ENCODE data around the gene FAM53A.
"Not testable (repeated sequence)": the region's sequence is repeated elsewhere in the genome, so short reads cannot be mapped to it uniquely, and the experiment has no call there.

The FAM53A gene

GRCh38 chr4:1618438-1618837, 65.7 kb downstream of the FAM53A start:
- no peak for DNase-seq

- no peak for DNase-seq
Observed at GRCh38 chr4:1616557-1616930, 67.6 kb downstream of the FAM53A start.

GRCh38 chr4:1615786-1616556, 68.1 kb downstream of the FAM53A start:
- no peak for DNase-seq

GRCh38 chr4:1614854-1615595, 69.1 kb downstream of the FAM53A start:
- DNase-seq: no peak

GRCh38 chr4:1614502-1614853, 69.6 kb downstream of the FAM53A start:
- no peak for DNase-seq

GRCh38 chr4:1614049-1614448, 70.1 kb downstream of the FAM53A start:
- no peak for DNase-seq

- DNase-seq: no peak
Observed at GRCh38 chr4:1613099-1613495, 71.0 kb downstream of the FAM53A start.

GRCh38 chr4:1612278-1613098, 71.6 kb downstream of the FAM53A start:
- no peak for DNase-seq

GRCh38 chr4:1611501-1611870, 72.6 kb downstream of the FAM53A start:
- DNase-seq: no peak

GRCh38 chr4:1610791-1611500, 73.2 kb downstream of the FAM53A start:
- no peak for DNase-seq

GRCh38 chr4:1609901-1610790, 74.0 kb downstream of the FAM53A start:
- DNase-seq: no peak

GRCh38 chr4:1608821-1609500, 75.2 kb downstream of the FAM53A start:
- DNase-seq: no peak

GRCh38 chr4:1608196-1608820, 75.8 kb downstream of the FAM53A start:
- DNase-seq: no peak

- DNase-seq: not testable (repeated sequence)
Observed at GRCh38 chr4:1607436-1608195, 76.5 kb downstream of the FAM53A start.

GRCh38 chr4:1604706-1605205, 79.4 kb downstream of the FAM53A start:
- DNase-seq: peak; percentile 30

GRCh38 chr4:1604181-1604705, 79.9 kb downstream of the FAM53A start:
- DNase-seq: no peak

GRCh38 chr4:1603413-1604135, 80.5 kb downstream of the FAM53A start:
- no peak for DNase-seq

GRCh38 chr4:1602655-1603412, 81.3 kb downstream of the FAM53A start:
- no peak for DNase-seq

All from stimulated activated CD4-positive, alpha-beta T cell treated with anti-CD3 and anti-CD28 coated beads, Interleukin-15, amount 100 ng/mL, for 24 hours (primary cell).